Ishikawa (cell line): ENCODE data around the gene PPM1F.

Source experiments
- CEBPB ChIP-seq: IDR thresholded peaks from 2 replicates; pipeline ENCODE4 v1.6.1; 2012
- RAD21 ChIP-seq: IDR thresholded peaks from 2 replicates; pipeline ENCODE4 v1.6.1; 2012; ENCODE audit warnings: low read depth
- TF ChIP-seq, protein P1 (sequence below): IDR thresholded peaks from 2 replicates; pipeline ENCODE4 v1.6.1; 2012
- TF ChIP-seq, protein P2 (sequence below): IDR thresholded peaks from 2 replicates; pipeline ENCODE4 v1.6.1; 2012

DNA sequence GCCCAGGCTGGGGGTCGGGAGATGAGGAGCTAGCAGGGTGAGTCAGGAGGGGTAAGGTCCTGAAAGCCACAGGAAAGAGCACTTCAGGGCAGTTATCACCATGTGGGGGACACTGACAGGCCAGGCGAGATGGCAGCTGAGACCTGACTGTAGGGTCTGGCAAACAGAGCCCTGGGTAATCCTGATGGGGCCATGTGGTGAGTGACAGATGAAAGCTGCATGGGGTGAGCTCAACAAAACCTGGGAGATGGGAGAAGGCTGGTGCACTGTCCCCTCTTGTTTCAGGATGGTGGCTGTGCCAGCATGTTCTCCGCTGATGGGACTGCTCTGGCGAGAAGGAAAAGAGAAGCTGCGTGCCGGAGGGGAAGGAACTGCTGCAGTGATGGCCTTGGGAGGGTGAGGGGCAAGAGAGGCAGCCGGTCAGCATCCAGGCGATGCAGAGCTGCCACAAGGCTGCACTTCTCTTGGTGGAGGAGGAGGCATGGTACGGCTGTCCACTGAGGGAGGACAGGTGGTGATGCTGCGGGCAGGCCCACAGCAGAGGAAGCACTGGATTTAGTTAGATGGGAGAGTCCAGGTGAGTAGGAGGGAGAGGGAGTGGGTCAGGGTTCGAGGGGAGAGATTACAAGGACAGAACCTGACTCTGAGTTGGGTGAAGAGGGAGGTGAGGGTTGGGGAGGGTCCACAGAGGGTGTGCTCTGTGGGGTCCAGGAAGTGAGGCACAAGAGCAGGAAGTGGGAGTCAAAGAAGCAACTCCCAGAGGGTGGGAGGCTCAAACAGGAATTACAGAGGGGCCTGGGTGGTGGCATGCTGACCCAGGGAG, 26.1 kb upstream of the PPM1F start:
- TF ChIP-seq, protein P1, sequence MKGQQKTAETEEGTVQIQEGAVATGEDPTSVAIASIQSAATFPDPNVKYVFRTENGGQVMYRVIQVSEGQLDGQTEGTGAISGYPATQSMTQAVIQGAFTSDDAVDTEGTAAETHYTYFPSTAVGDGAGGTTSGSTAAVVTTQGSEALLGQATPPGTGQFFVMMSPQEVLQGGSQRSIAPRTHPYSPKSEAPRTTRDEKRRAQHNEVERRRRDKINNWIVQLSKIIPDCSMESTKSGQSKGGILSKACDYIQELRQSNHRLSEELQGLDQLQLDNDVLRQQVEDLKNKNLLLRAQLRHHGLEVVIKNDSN = no peak
- TF ChIP-seq RAD21 (no peak), CEBPB (no peak)
- TF ChIP-seq, protein P2, sequence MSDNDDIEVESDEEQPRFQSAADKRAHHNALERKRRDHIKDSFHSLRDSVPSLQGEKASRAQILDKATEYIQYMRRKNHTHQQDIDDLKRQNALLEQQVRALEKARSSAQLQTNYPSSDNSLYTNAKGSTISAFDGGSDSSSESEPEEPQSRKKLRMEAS = no peak
